ENCODE results near the gene MEGF6. TPM values are rescaled to one million over a fixed set of nuclear protein-coding genes. Genes with fewer than 3 reads are reported as not detected.

MEGF6 gene
- total RNA-seq, 2 experiments from 2014 or later: 57.5 to 62.2 TPM

DNA sequence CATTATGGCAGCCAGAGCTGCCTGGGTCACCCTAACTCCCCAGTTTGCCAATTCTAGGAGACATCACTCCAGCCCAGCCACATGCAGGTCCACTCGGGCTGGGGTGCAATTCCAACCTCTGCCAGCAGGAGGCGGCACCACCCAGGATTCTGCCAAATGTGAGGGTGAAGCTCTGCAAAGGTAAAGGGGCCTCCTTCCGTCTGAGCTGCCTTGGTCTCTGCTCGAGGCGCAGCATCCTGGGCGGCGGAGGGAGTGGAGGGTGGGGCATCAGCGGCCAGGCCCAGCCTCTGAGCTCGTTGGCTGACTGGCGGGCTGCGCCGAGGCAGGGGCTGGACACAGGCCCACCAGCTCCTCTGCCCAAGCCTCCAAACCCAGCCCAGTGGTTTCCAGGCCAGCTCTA is 93.1 kb downstream of the MEGF6 start:
- TF ChIP-seq, protein P1, sequence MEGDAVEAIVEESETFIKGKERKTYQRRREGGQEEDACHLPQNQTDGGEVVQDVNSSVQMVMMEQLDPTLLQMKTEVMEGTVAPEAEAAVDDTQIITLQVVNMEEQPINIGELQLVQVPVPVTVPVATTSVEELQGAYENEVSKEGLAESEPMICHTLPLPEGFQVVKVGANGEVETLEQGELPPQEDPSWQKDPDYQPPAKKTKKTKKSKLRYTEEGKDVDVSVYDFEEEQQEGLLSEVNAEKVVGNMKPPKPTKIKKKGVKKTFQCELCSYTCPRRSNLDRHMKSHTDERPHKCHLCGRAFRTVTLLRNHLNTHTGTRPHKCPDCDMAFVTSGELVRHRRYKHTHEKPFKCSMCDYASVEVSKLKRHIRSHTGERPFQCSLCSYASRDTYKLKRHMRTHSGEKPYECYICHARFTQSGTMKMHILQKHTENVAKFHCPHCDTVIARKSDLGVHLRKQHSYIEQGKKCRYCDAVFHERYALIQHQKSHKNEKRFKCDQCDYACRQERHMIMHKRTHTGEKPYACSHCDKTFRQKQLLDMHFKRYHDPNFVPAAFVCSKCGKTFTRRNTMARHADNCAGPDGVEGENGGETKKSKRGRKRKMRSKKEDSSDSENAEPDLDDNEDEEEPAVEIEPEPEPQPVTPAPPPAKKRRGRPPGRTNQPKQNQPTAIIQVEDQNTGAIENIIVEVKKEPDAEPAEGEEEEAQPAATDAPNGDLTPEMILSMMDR (IDR thresholded peaks at IDR 0.05): peak; percentile 71
- intact Hi-C loops (cut with DNase I, micrococcal nuclease): no loop called here
- peak in 9 of 14 experiments; percentile 9 to 46 (median 41) for DNase-seq
- Mint-ChIP-seq H3K9me3 (no peaks in the 10 kb centered on the region), H3K4me1 (ENCODE audit: low read depth) (no peaks in the 10 kb centered on the region), H3K27me3 (no peaks in the 10 kb centered on the region), H3K4me3 (no peak overlapping the region), H3K27ac (no peak overlapping the region), H3K36me3 (ENCODE audit: low read depth) (peaks cover 5% of the 10 kb centered on the region)
- no peak for ATAC-seq (ENCODE audit: poor library complexity)
- no peak overlapping the region for H3K27ac ChIP-seq (ENCODE audit: low read depth in 1 of 2, low read length in 2 of 2)
- H3K27me3 ChIP-seq (ENCODE audit: control insufficient read depth in 1 of 2, insufficient read depth in 2 of 2, low read length in 2 of 2): no peaks in the 10 kb centered on the region
- peaks cover 0 to 7% of the 10 kb centered on the region in 2 experiments for H3K9me3 ChIP-seq (ENCODE audit: control insufficient read depth in 1 of 2, insufficient read depth in 1 of 2, low read length in 2 of 2)
- ChIA-PET CTCF (interaction anchor here (0.6 to 0.9 kb wide), 2 partner anchors 101 to 103 kb away, joined by 3 to 5 read pairs; no protein-coding TSS in a partner anchor), POLR2A (interaction anchor here (0.5 to 1.4 kb wide), 2 partner anchors 12 to 1894 kb away, joined by 4 read pairs; no protein-coding TSS in a partner anchor)
- H3K4me1 ChIP-seq (ENCODE audit: insufficient read depth, low read length): no peaks in the 10 kb centered on the region
- H3K4me3 ChIP-seq (ENCODE audit: low read length): no peak overlapping the region
- H3K36me3 ChIP-seq (ENCODE audit: insufficient read depth, low read length): peaks cover 2% of the 10 kb centered on the region

GRCh38 chr1:3516911-3517675 is 94.2 kb downstream of the MEGF6 start:
- Mint-ChIP-seq H3K27ac (no peak overlapping the region), H3K4me3 (no peak overlapping the region), H3K9me3 (no peaks in the 10 kb centered on the region), H3K4me1 (ENCODE audit: low read depth) (no peaks in the 10 kb centered on the region), H3K27me3 (no peaks in the 10 kb centered on the region), H3K36me3 (ENCODE audit: low read depth) (peaks cover 5% of the 10 kb centered on the region)
- H3K9me3 ChIP-seq (ENCODE audit: control insufficient read depth in 1 of 2, insufficient read depth in 1 of 2, low read length in 2 of 2): peaks cover 0 to 7% of the 10 kb centered on the region in 2 experiments
- peaks cover 2% of the 10 kb centered on the region for H3K36me3 ChIP-seq (ENCODE audit: insufficient read depth, low read length)
- no peak for DNase-seq
- H3K4me1 ChIP-seq (ENCODE audit: insufficient read depth, low read length): no peaks in the 10 kb centered on the region
- ChIA-PET POLR2A (interaction anchor here (1.1 kb wide), 1 partner anchor 14 kb away, joined by 3 read pairs; no protein-coding TSS in a partner anchor), CTCF (no interaction called here)
- H3K4me3 ChIP-seq (ENCODE audit: low read length): no peak overlapping the region
- H3K27me3 ChIP-seq (ENCODE audit: control insufficient read depth in 1 of 2, insufficient read depth in 2 of 2, low read length in 2 of 2): no peaks in the 10 kb centered on the region
- no peak overlapping the region for H3K27ac ChIP-seq (ENCODE audit: low read depth in 1 of 2, low read length in 2 of 2)
- intact Hi-C loops (cut with DNase I, micrococcal nuclease): no loop called here
- no peak for ATAC-seq (ENCODE audit: poor library complexity)
- TF ChIP-seq, protein P1 (IDR thresholded peaks at IDR 0.05): no peak

GRCh38 chr1:3516481-3516869 is 94.8 kb downstream of the MEGF6 start:
- TF ChIP-seq, protein P1 (IDR thresholded peaks at IDR 0.05): no peak
- ChIA-PET POLR2A (no interaction called here), CTCF (no interaction called here)
- H3K36me3 ChIP-seq (ENCODE audit: insufficient read depth, low read length): peaks cover 2% of the 10 kb centered on the region
- no peak overlapping the region for H3K27ac ChIP-seq (ENCODE audit: low read depth in 1 of 2, low read length in 2 of 2)
- H3K27me3 ChIP-seq (ENCODE audit: control insufficient read depth in 1 of 2, insufficient read depth in 2 of 2, low read length in 2 of 2): no peaks in the 10 kb centered on the region
- no peaks in the 10 kb centered on the region for H3K4me1 Mint-ChIP-seq (ENCODE audit: low read depth)
- no peak overlapping the region for H3K27ac Mint-ChIP-seq
- no peak overlapping the region for H3K4me3 Mint-ChIP-seq
- H3K27me3 Mint-ChIP-seq: no peaks in the 10 kb centered on the region
- DNase-seq (no peak), ATAC-seq (ENCODE audit: poor library complexity) (no peak)
- peaks cover 0 to 7% of the 10 kb centered on the region in 2 experiments for H3K9me3 ChIP-seq (ENCODE audit: control insufficient read depth in 1 of 2, insufficient read depth in 1 of 2, low read length in 2 of 2)
- peaks cover 5% of the 10 kb centered on the region for H3K36me3 Mint-ChIP-seq (ENCODE audit: low read depth)
- no peak overlapping the region for H3K4me3 ChIP-seq (ENCODE audit: low read length)
- intact Hi-C loops (cut with DNase I, micrococcal nuclease): no loop called here
- H3K9me3 Mint-ChIP-seq: no peaks in the 10 kb centered on the region
- no peaks in the 10 kb centered on the region for H3K4me1 ChIP-seq (ENCODE audit: insufficient read depth, low read length)

All from CD4-positive, alpha-beta T cell (primary cell).